ENCODE measurements around the gene ZDHHC20.

Gene ZDHHC20

DNA sequence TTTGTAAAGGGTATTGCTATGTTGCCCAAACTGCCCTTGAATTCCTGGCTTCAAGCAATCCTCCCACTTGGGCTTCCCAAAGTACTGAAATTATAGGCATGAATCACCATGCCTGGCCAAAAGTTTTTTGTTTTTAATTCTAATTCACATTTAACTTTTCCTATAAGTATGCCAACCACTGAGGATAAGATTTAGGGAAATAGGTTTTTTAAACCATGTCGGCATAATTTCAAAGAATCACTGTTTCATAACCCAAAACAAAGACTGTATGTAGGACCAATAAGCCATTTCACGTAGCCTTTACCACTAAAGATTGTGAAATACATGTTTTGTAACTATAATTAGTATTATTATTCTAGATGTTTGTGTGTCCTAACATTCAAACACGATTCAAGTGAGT is 8.2 kb downstream of the ZDHHC20 start:
- ChIA-PET POLR2A (no interaction called here), CTCF (no interaction called here)
- no peak for DNase-seq (ENCODE audit: extremely low spot score)
- no peak for TF ChIP-seq TARDBP (IDR thresholded peaks at IDR 0.05)
- TF ChIP-seq L3MBTL2 (conservative IDR thresholded peaks at IDR 0.05) = no peak
- TF ChIP-seq SP1 (IDR thresholded peaks at IDR 0.05) = no peak
- TF ChIP-seq ELF4 (IDR thresholded peaks at IDR 0.05) = no peak

DNA sequence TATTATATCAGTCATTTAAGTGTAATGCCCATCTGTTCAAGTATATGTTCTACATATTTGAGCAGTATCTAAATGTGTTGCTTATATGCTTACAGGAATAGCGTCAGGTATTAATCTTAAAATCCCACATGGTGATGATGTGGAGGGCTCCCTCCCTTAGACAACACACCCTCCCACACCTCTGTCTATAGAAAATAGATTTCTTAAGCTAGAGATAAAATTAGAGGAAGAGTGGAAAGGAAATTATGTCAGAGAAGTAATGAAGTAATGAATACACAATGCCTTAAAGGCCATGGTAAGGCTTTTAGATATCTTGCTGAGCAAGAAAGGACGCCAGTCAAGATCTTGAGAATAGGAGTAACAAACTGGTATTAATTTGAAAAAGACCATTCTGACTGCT is 12.4 kb downstream of the ZDHHC20 start:
- ChIA-PET POLR2A (no interaction called here), CTCF (no interaction called here)
- TF ChIP-seq BHLHE40 (IDR thresholded peaks at IDR 0.05; ENCODE audit: borderline replicate concordance) = no peak
- no peak for TF ChIP-seq ARNT (IDR thresholded peaks at IDR 0.05)
- TF ChIP-seq, protein P1, sequence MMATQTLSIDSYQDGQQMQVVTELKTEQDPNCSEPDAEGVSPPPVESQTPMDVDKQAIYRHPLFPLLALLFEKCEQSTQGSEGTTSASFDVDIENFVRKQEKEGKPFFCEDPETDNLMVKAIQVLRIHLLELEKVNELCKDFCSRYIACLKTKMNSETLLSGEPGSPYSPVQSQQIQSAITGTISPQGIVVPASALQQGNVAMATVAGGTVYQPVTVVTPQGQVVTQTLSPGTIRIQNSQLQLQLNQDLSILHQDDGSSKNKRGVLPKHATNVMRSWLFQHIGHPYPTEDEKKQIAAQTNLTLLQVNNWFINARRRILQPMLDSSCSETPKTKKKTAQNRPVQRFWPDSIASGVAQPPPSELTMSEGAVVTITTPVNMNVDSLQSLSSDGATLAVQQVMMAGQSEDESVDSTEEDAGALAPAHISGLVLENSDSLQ (IDR thresholded peaks at IDR 0.05) = no peak
- TF ChIP-seq L3MBTL2 (conservative IDR thresholded peaks at IDR 0.05) = no peak
- TF ChIP-seq ELF4 (IDR thresholded peaks at IDR 0.05) = no peak
- TF ChIP-seq FOXM1 (IDR thresholded peaks at IDR 0.05; ENCODE audit: borderline replicate concordance) = no peak
- no peak for TF ChIP-seq LEF1 (IDR thresholded peaks at IDR 0.05; ENCODE audit: borderline replicate concordance)
- no peak for TF ChIP-seq FOXK2 (IDR thresholded peaks at IDR 0.05)
- no peak for TF ChIP-seq SUZ12 (IDR thresholded peaks at IDR 0.05)
- no peak for TF ChIP-seq HDGF (IDR thresholded peaks at IDR 0.05; ENCODE audit: borderline replicate concordance)
- no peak for TF ChIP-seq TARDBP (IDR thresholded peaks at IDR 0.05)
- no peak for TF ChIP-seq FOXA1 (IDR thresholded peaks at IDR 0.05)
- no peak for TF ChIP-seq ZNF384 (IDR thresholded peaks at IDR 0.05)
- no peak for TF ChIP-seq CTBP1 (IDR thresholded peaks at IDR 0.05; ENCODE audit: borderline replicate concordance)
- no peak for TF ChIP-seq NFRKB (IDR thresholded peaks at IDR 0.05)
- TF ChIP-seq SP1 (IDR thresholded peaks at IDR 0.05) = no peak

DNA sequence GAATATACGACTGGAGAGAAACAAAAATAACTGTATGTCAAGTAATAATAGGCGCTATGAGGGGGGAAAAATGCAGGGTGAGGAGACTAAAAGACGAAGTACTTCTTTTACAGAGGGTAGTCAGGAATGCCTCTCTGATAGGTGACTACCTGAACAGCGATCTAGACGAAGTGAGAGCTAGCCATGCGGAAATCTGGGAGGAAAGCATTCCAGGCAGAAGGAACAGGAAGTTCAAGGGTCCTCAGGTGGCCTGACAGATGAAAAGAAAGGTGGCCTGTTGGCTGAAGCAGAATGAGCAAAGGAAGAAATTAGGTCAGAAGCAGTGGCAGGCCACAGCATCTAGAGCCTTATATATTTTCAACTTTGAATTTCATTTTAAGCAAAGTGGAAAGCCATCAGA is 13.3 kb downstream of the ZDHHC20 start:
- POLR2A ChIA-PET = interaction anchor here (1.0 kb wide), 1 partner anchor 13 kb away, joined by 3 read pairs; the partner anchor contains the start of gene ZDHHC20
- no peak for DNase-seq (ENCODE audit: extremely low spot score)
- CTCF ChIA-PET = no interaction called here
- no peak for TF ChIP-seq TARDBP (IDR thresholded peaks at IDR 0.05)
- TF ChIP-seq ARNT (IDR thresholded peaks at IDR 0.05) = no peak
- no peak for TF ChIP-seq FOXM1 (IDR thresholded peaks at IDR 0.05; ENCODE audit: borderline replicate concordance)
- no peak for TF ChIP-seq CTBP1 (IDR thresholded peaks at IDR 0.05; ENCODE audit: borderline replicate concordance)
- TF ChIP-seq HDGF (IDR thresholded peaks at IDR 0.05; ENCODE audit: borderline replicate concordance) = no peak
- no peak for TF ChIP-seq L3MBTL2 (conservative IDR thresholded peaks at IDR 0.05)
- TF ChIP-seq FOXK2 (IDR thresholded peaks at IDR 0.05) = no peak
- no peak for TF ChIP-seq FOXA1 (IDR thresholded peaks at IDR 0.05)
- TF ChIP-seq ZNF384 (IDR thresholded peaks at IDR 0.05) = no peak
- no peak for TF ChIP-seq SUZ12 (IDR thresholded peaks at IDR 0.05)
- no peak for TF ChIP-seq NFRKB (IDR thresholded peaks at IDR 0.05)

More for the DNA sequence above, 12.4 kb downstream of the ZDHHC20 start:
- no peak for DNase-seq (ENCODE audit: extremely low spot score)

DNA sequence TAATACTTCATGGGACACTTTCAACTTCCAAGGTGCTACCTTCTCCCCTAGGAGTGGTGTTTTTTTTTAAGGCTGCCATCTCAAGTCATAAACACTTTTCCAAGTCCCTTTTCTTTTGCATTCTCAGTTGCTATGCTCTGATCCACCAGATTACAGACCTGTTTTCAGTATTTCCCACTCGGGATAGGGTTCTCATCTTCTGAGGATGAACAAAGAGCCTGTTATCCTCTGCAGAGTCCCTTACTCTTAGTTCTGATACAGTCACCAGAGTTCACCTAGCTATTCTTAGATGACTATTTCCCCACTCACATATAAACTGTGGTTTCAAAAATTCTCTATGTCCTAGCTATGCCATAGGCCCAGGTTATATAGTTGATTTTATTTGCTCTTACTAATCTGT is 15.9 kb downstream of the ZDHHC20 start:
- no peak for TF ChIP-seq CTBP1 (IDR thresholded peaks at IDR 0.05; ENCODE audit: borderline replicate concordance)
- TF ChIP-seq TARDBP (IDR thresholded peaks at IDR 0.05) = no peak
- TF ChIP-seq FOXA1 (IDR thresholded peaks at IDR 0.05) = no peak
- no peak for TF ChIP-seq LEF1 (IDR thresholded peaks at IDR 0.05; ENCODE audit: borderline replicate concordance)
- no peak for TF ChIP-seq SP1 (IDR thresholded peaks at IDR 0.05)
- no peak for TF ChIP-seq ZNF384 (IDR thresholded peaks at IDR 0.05)
- TF ChIP-seq FOXM1 (IDR thresholded peaks at IDR 0.05; ENCODE audit: borderline replicate concordance) = no peak
- no peak for DNase-seq (ENCODE audit: extremely low spot score)
- POLR2A ChIA-PET = no interaction called here
- CTCF ChIA-PET = no interaction called here

DNA sequence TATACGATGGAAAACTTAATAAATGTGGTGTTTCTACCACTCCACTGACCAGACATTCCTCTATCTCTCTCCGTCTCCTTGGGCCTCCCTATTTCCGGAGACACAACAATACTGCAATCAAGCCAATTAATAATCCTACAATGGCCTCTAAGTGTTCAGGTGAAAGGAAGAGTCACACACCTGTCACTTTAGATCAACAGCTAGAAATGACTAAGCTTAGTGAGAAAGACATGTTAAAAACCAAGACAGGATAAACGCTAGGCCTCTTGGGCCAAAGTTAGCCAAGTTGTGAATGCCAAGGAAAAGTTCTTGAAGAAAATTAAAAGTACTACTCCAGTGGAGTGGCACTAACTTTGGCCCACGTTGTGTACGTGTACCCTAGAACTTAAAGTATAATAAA is 22.5 kb downstream of the ZDHHC20 start:
- ChIA-PET POLR2A (no interaction called here), CTCF (no interaction called here)
- TF ChIP-seq LEF1 (IDR thresholded peaks at IDR 0.05; ENCODE audit: borderline replicate concordance) (no peak), FOXM1 (IDR thresholded peaks at IDR 0.05; ENCODE audit: borderline replicate concordance) (no peak), BHLHE40 (IDR thresholded peaks at IDR 0.05; ENCODE audit: borderline replicate concordance) (no peak)
- no peak for DNase-seq (ENCODE audit: extremely low spot score)

DNA sequence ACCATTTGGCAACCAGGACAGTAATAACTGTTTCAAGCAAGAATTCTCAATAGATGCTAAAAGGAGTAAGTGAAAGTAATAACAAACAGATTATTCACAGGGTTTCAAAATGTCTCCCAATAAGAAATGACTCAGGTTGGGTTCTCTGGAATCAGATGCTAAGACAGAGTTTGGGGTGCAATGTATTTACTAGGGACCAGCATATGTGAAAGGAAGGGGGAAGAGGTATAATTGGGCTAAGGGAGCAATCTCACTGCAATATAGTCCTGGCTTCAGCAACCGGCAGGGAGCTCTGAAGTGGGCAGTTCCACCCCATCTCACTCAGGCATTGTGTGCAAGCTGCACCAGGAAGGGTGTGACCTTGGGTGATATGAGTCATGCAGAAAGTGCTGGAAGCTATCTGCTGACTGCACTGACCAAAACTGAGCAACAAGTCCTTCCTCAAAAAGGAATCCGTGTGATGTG is 23.4 kb downstream of the ZDHHC20 start:
- no peak for TF ChIP-seq ZNF384 (IDR thresholded peaks at IDR 0.05)
- TF ChIP-seq SUZ12 (IDR thresholded peaks at IDR 0.05) = no peak
- no peak for TF ChIP-seq SP1 (IDR thresholded peaks at IDR 0.05)
- no peak for TF ChIP-seq BHLHE40 (IDR thresholded peaks at IDR 0.05; ENCODE audit: borderline replicate concordance)
- TF ChIP-seq HDGF (IDR thresholded peaks at IDR 0.05; ENCODE audit: borderline replicate concordance) = no peak
- TF ChIP-seq, protein P1 (IDR thresholded peaks at IDR 0.05) = no peak
- TF ChIP-seq ELF4 (IDR thresholded peaks at IDR 0.05) = no peak
- no peak for TF ChIP-seq TARDBP (IDR thresholded peaks at IDR 0.05)
- no peak for TF ChIP-seq ARNT (IDR thresholded peaks at IDR 0.05)
- TF ChIP-seq NFRKB (IDR thresholded peaks at IDR 0.05) = no peak
- no peak for TF ChIP-seq LEF1 (IDR thresholded peaks at IDR 0.05; ENCODE audit: borderline replicate concordance)
- no peak for TF ChIP-seq L3MBTL2 (conservative IDR thresholded peaks at IDR 0.05)
- TF ChIP-seq FOXA1 (IDR thresholded peaks at IDR 0.05) = no peak
- TF ChIP-seq FOXK2 (IDR thresholded peaks at IDR 0.05) = no peak
- TF ChIP-seq FOXM1 (IDR thresholded peaks at IDR 0.05; ENCODE audit: borderline replicate concordance) = no peak
- POLR2A ChIA-PET = no interaction called here
- CTCF ChIA-PET = no interaction called here
- DNase-seq (ENCODE audit: extremely low spot score) = no peak

DNA sequence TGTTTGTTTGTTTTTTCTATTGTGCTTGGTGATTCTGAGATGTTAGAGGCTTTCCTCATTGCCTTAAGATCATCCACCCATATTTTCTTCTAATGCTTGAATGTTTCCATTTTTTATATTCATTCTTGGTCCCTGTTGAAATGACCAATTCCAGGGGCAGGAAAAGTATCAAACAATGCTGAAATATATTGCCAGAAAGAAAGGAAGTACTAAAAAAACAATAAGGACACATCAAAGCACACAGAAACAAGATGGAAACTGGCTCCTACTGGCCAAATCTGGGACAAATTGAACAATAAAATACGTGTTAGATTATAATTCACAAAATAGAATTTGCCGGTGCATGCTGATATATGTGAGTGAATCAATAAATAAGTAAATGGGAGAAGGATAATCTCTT is 23.9 kb downstream of the ZDHHC20 start:
- ChIA-PET CTCF (no interaction called here), POLR2A (no interaction called here)
- DNase-seq (ENCODE audit: extremely low spot score) = no peak
- TF ChIP-seq ARNT (IDR thresholded peaks at IDR 0.05) (no peak), CTBP1 (IDR thresholded peaks at IDR 0.05; ENCODE audit: borderline replicate concordance) (no peak), SP1 (IDR thresholded peaks at IDR 0.05) (no peak), NFRKB (IDR thresholded peaks at IDR 0.05) (no peak), LEF1 (IDR thresholded peaks at IDR 0.05; ENCODE audit: borderline replicate concordance) (no peak), BHLHE40 (IDR thresholded peaks at IDR 0.05; ENCODE audit: borderline replicate concordance) (no peak), L3MBTL2 (conservative IDR thresholded peaks at IDR 0.05) (no peak), FOXK2 (IDR thresholded peaks at IDR 0.05) (no peak), ZNF384 (IDR thresholded peaks at IDR 0.05) (no peak), ELF4 (IDR thresholded peaks at IDR 0.05) (no peak), TARDBP (IDR thresholded peaks at IDR 0.05) (no peak), SUZ12 (IDR thresholded peaks at IDR 0.05) (no peak), FOXA1 (IDR thresholded peaks at IDR 0.05) (no peak), HDGF (IDR thresholded peaks at IDR 0.05; ENCODE audit: borderline replicate concordance) (no peak), FOXM1 (IDR thresholded peaks at IDR 0.05; ENCODE audit: borderline replicate concordance) (no peak)
- TF ChIP-seq, protein P1 (IDR thresholded peaks at IDR 0.05) = no peak

All from HEK293T (cell line).